GM13977 (cell line): Measurements from ENCODE around the gene RNF157.
"Not testable (repeated sequence)": the region's sequence is repeated elsewhere in the genome, so short reads cannot be mapped to it uniquely, and the experiment has no call there.

Experiments
- DNase-seq: peaks from one replicate; pipeline ENCODE4 v3.0.0; 2012; ENCODE audit warnings: low spot score
- CTCF ChIP-seq: IDR thresholded peaks from 2 replicates; pipeline ENCODE4 v1.5.1; 2012; ENCODE audit warnings: mild to moderate bottlenecking, control low read depth; ENCODE audit not compliant: insufficient read depth; ENCODE audit errors: extremely low read depth, missing control alignments
- in situ Hi-C: fragments of 300-500 bp; cut with MboI; formaldehyde crosslinking; loops from one replicate; pipeline ENCODE4 v1.12.0; 2022; ENCODE audit warnings: low sequenced_read_pairs, low pct_unique_long_range_greater_than_20kb, mixed read lengths, inconsistent platforms; ENCODE audit not compliant: unreplicated experiment

The RNF157 gene

GRCh38 chr17:76207275-76208059, 32.8 kb downstream of the RNF157 start:
- DNase-seq = no peak
- no peak for TF ChIP-seq CTCF
- in situ Hi-C loops = no loop called here

DNA sequence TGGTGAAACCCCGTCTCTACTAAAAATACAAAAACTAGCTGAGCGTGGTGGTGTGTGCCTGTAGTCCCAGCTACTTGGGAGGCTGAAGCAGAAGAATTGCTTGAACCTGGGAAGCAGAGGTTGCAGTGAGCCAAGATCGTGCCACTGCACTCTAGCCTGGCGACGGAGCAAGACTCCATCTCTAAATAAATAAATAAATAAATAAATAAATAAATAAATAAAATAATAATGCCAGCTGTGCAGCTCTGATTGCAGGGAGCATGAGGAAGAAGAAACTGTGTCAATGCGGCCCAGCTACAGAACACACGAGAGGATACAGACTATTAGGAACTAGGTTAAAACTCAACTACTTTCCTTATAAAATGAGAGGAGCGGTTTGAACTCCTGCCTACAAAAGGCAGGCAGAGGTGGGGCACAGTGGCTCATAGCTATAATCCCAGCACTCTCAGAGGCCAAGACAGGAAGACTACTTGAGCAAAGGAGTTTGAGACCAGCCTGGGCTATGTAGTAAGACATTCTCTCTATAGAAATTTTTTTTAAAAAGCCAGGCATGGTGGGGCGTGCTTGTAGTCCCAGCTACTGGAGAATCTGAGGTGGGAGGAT, 34.6 kb downstream of the RNF157 start:
- in situ Hi-C loops, DNase-seq: not testable (repeated sequence)

DNA sequence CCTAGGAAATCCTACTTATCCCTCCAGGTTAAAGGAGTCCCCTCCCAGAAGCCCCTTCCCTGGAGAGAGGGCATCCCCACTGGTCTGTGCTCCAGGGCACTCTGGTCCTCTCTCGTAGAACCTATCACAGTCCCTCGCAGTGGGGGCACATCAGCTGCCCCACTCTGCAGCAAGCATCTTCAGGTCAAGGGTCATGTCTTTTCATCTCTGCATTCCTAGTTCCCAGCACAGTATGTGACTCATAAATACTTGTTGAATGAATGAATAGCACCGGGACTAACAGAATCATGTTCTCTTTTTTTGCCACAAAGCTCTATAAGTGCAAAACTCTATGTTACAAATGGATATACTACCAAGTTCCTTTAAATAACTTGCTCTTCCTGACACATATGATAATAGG, 36.0 kb downstream of the RNF157 start:
- in situ Hi-C loops = no loop called here
- no peak for TF ChIP-seq CTCF
- DNase-seq = no peak

DNA sequence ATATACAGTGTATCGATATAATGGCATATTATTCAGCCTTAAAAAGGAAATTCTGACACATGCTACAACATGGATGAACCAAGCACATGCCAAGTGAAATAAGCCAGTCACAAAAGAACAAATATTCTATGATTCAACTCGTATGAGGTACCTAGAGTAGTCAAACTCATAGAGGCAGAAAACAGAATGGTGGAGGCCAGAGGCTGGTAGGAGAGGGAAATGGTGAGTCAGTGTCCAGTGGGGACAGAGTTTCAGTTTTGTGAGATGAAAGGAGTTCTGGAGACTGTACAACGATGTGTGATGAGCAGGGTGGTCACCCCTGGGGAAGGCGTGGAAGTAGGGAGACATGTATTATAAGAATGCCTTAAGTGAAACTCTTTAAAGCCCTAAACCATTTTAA, 39.9 kb downstream of the RNF157 start:
- no peak for DNase-seq
- no peak for TF ChIP-seq CTCF
- in situ Hi-C loops = no loop called here

GRCh38 chr17:76199469-76199868, 40.8 kb downstream of the RNF157 start:
- no peak for TF ChIP-seq CTCF
- in situ Hi-C loops = no loop called here

DNA sequence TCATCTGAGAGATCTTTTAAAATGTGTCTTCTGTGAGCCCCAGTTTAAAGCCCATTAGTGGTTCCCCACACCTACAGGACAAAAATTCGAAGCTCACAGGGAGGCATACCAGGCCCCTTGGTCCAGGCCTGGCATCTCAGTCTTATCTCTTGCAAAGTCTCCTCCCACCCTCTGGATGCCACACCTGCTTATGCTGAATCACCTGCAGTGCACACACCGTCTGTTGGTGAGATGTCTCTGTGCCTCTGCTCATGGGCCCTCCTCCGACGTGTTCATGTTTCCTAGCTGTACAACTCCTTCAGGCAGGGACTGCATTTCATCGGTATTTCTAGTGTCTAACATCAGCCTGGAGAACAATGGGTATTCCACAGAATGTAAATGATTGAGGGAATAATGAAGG, 41.6 kb downstream of the RNF157 start:
- in situ Hi-C loops = no loop called here
- DNase-seq = no peak
- TF ChIP-seq CTCF = no peak

More at GRCh38 chr17:76199469-76199868, 40.8 kb downstream of the RNF157 start:
- DNase-seq = no peak

DNA sequence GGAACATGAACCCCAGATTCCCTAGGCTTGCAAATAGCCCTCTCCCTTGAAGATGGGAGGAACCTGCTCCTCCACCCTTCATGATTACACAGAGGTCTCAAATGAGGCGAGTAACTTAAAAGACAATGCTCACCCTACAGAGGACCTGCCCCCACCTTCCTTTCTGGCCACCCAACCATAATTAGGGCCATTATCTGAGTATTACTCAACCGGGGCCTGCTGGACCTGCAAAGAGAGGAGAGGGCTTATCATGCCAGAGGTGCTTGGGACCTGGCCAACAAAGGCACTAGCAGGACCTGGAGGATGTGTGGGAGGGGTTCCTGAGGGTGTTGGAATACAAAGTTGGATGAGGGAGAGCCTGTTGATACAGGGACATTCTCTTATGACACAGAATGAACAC, 42.4 kb downstream of the RNF157 start:
- in situ Hi-C loops = no loop called here
- DNase-seq = no peak
- no peak for TF ChIP-seq CTCF
